GM18519 (cell line): Measurements from ENCODE around the gene TENM4.
"Not testable (repeated sequence)": the region's sequence is repeated elsewhere in the genome, so short reads cannot be mapped to it uniquely, and the experiment has no call there.

Experiments
- ATAC-seq: cut with Tn5 transposase; IDR thresholded peaks from one replicate; pipeline ENCODE4 v1.9.1; 2021; ENCODE audit warnings: mild to moderate bottlenecking, moderate library complexity; ENCODE audit not compliant: unreplicated experiment, low FRiP score

TENM4 gene

DNA sequence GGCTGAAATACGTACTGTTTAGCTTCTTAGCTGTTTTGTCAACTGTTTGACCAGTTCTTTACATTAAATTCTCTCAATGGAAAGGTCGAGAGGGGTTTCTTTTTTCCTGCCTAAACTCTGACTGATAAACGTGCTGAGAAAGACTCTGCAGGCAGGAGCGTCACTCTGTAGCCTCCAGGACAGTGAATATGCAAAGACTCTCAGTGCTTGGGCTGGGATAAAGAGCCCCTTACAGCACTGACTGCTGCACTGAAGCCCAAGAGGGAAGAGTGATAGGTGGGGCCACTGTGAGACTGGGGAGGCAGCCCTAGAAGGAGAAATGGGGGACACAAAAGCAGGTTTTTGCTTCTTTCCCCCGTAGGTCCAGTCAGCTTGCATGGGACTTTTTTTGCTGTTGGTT, 213.5 kb downstream of the TENM4 start:
- ATAC-seq, result no peak

DNA sequence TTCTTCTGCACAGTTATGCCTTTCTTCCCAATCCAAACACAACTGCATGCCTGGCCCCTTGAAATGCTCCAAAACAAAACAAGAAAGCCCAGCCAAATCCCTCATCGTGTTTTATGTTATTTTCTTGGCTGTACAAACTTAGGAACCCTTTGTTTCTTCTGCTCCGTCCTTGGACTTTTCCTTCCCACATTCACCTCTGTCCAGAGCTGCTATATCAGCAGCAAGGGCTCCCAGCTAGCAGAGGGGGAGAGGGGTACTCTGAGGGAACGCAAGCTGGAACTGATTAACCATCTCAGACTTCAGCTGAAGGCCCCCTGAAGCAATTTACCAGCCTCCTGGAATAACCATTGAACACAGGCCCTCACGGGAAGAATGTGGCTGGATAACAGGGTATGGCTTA, 214.7 kb downstream of the TENM4 start:
- ATAC-seq, result no peak

DNA sequence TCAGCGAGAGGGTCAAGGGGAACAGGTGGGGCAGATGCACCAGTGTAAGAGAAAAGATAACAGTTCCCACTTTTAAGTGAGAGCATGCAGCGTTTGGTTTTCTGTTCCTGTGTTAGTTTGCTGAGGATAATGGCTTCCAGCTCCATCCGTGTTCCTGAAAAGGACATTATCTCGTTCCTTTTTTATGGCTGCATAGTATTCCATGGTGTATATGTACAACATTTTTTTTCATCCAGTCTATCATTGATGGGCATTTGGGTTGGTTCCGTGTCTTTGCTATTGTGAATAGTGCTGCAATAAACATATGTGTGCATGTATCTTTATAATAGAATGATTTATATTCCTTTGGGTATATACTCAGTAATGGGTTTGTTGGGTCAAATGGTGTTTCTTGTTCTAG, 218.7 kb downstream of the TENM4 start:
- not testable (repeated sequence) for ATAC-seq

DNA sequence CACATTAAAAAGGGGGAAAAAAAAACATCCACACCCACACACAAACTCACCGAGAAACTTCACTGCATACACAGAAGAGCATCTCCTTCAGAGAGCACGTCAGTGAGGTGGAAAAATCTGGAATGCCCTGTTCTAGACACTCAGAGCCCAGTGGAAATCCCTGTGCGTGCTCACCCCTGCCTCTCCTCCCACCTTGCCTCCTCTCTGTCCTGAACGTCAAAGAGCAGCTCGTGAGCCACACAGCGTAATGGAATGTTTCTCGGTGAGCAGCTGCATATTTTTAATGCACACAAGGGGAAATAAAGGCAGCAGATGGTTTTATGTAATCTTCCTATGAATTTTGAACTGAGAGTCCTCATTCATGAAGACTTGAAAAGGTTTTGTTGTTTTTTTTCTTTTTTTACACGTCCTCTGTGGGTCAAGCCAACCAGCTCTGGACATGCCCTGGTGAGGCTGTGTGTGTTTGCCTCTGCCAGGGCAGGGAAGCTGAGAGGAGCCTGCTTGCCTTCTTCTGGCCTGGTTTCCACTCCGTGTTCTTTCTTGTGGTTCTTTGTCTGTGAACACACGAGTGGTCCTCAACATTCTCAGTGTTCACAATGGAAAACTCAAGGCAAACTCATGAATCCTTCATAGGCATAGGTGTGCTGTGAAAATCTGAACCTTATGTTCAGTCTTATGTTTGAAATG, 219.2 kb downstream of the TENM4 start:
- ATAC-seq, result no peak

DNA sequence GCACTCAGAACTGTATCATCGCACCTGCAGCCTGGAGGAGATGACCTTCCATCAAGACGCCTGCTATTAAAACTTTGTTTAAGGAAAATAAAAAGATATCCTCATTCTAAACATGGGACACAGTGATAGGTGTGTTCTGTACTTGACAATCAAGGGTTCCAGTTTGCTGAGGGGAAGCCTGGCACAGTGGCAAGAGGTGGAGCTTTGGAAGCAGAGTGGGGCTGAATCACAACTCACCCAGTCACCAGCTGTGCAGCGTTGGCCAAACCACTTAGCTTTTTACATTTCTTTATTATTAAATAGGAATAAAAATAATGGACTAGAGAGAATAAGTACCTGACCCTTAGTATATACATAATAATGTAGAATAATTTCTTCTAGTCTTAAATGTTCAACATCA, 220.7 kb downstream of the TENM4 start:
- no peak for ATAC-seq

DNA sequence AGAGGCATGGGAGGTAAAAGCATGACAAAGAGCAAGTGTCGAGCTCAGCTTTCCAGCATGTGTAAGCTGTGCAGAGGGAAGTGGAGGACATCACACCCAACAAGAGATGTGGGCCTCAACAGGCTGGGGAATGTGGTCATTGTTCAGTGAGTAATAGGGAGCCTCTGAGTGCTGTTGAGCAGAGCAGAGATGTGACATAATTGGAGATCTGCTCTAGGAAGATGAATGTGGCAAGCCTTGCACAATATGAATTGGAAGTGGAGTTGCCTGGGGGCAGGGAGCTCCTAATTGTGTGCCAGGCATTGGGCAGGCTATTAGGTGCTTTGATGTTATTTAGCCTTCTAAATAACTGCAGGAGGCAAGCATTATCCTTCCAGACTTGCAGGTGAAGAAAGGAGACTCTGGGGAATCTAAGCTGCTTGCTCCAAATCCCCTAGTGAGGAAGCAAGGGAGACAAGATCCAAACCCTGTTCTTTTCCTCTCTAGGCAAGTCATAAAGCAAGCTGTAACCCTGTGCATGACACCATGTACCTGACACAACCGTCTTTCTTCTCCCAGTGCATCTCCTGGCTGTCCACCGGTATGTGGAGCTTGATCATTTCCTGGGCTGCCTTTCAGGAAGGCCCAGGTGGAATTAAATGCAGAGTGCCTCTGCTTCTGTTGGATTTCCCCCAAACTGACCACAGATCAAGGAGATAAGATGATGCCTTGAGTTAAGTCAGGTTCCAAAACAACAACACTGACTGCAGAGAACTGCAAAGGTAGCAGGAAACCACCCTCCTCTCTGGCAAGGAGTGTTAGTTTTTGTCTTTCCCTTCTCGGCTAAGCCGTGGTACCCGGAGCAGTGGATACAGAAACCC, 221.4 kb downstream of the TENM4 start:
- ATAC-seq, result no peak

DNA sequence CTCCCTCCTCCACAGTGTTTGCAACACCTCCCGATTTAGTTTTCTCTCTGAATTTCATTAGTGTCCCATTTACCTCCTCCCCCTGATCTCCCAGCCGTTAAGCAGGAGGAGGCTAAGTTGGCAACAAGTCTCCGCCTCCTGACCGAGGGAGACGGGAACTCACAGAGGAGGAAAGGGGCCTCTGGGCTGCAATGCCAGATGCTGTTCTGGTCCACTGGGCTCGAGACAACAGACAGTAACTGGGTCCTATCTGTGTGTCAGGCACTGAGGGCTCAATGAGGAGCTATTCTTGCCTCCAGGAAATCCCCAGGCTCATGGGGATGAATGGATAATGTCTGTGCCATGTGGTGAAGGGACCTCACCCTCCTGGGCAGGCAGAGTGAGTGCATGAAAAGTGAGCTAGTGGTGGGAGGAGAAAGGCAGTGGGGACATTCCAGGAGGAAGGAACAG, 228.1 kb downstream of the TENM4 start:
- ATAC-seq, result no peak

DNA sequence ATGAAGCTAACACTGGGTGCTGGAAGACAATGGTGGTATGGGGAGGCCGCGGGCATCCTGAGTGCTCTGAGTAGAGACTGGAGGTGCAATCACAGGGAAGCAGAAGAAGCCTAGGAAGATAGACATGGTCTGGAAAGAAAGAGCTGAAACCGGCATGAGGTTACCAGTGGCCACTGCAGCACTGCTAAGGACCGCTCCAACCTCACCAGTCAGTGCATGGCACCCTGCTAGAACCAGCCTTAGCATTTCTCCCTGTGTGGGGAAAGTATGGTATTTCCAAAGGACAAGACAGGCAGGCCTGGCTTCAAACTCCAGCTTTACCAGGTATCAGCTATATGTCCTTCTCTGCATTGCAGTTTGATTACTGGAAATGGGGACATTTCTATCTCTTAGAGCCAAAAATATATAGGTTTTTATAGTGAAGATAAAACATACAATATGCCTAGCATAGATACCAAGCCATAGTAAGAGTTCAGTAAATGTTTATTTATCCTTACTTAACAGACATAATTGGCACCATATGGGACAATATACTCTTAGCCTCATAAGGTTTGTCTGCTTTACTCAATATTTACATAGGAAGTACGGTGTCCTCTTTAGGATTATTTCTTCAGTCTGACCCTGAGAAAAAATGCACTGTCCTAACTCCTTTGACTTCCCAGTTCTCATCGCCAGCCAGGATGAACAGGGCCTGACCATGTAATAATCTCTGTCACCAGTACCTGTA, 231.1 kb downstream of the TENM4 start:
- ATAC-seq, result no peak

DNA sequence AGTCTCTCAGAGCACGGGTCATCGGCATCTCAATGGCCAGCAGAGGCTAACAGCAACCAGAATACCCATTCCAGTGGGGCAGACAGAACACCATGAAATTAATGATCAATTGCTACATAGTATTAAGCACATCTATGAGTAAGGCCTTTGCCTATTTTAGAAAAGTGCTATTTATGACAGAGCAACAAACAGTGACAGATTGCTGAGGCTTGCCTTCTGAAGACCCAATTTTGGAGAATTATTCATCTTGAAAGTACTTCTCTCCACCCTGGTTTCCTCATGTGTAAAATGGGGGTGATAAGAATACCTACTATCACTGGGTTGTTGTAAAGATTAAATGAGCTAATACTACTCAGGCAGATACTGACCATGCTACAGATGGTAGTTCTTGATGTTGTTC, 232.7 kb downstream of the TENM4 start:
- peak; percentile 75 for ATAC-seq

DNA sequence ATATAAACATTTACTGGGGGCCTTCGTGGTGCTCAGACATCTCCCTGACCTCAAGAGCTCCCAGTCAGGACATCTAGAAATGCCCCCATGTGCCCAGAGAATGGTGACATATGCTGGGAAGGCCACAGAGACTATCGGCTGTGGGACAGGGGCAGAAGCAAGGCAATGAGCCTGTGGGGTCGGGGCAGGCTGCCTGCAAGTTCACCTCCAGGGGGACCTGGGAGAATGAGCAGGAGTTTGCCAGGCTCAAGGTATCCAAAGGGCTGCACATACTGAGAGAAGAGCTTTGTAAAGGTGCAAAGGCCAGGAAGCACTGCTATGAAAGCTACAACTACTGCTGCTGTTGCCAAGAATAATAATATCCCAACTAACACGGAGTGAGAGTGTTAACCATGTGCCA, 233.9 kb downstream of the TENM4 start:
- no peak for ATAC-seq

DNA sequence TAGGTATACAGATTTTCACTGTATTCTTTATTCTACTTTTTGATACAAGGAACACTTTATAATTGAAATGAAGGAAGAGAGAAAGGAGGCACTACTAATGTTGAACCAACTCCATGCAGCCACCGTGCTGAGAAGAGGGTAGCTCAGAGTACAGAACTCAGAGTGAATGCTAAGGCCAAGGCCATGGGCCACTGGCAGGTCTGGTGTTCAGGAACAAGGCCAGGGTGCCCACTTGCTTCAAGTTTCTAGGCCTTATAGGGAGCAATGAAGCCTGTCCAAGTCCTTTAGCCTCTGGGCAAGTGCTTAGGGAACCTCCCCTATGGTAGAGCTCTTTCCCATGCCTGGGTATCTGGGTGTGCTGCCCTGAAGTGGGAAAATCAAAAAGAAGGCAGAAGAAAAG, 235.0 kb downstream of the TENM4 start:
- no peak for ATAC-seq

DNA sequence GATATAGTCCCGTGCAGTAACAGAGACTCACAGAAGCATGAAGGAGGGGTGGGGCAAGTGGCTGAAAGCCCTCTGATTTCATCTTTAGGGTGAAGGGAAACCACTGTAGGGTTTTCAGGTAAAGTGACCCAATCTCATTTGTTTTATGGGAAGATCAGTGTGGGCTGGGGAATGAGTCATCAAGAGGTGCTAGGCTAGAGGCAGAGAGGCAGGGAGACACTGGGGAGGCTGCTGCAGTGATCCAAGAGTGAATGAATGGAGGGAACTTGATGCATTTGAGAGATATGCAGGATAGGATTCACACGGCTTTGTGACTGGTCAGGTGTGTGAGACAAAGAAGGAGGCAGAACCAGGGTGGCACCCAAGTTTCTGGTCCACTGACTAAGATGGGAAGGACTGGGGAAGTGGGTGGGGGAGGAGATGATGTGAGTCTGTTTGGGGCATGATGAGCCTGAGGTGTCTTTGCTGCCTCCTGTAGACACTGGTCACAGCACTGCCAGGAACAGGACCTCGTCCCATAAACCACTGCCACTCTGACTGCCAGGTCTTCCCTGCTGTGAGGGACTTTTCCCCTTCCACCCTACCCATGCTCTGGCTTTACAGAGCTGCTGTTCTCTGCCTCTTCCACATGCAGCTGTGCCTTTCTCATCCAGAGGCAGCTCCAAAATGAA, 239.0 kb downstream of the TENM4 start:
- no peak for ATAC-seq

DNA sequence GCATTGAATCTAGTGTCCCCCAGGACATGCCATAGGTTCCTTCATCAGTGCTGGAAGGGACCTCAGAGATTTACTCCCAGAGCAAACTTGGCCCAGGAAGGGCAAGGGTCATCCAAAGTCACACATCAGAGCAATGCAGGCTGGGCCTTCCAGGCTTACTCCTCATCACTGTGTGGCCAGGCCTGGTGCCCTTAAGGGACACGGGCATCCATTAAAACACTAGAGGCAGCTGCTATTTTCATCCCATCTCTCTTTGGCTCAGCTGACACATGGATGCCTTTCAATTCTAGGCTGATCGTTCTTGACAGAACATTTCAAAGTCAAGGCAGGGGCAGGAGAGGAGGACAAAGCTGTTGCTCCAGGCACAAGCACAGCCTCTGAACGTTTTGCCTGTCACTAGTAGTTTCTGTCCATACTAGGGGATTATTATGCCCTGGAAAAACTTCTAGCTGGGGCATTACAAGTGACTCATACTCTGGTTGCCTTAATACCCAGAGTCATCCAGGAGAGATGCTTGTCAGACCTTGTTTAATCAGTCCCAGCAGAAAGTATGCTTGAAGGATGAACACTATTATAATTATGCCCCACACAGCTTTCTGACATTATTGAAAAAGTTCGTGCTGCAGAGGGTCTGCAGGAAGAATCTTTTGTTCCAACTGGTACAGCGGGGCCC, 240.3 kb downstream of the TENM4 start:
- no peak for ATAC-seq

DNA sequence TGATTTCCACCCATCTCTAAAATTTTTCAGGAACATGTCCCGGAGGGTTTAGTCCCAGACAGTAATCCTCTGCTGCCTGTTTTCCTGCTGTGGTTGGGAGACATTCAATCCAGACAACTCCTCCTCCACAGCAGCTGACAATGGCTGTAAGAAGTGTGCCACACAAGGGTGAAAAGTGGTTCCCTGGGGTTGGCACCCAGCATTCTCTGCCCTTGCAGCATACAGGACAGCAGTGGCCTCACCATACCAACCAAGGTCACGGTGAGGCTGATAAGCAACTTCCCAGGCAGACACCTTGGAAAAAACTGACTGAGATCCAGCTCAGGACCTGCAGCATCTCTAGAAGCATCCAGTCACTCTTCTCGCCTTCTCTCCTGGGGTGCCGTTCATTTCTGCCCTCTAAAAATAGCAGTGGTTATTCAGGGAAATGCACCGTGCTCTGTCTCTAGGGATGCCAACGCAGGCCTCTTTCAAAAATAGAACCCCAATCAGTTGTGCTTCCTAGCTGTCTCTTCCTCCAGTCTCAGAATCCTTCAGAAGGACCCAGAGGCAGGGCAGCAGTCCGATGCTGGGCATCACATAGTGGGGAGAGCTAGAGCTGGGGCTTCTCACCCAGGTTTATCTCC, 241.0 kb downstream of the TENM4 start:
- no peak for ATAC-seq

DNA sequence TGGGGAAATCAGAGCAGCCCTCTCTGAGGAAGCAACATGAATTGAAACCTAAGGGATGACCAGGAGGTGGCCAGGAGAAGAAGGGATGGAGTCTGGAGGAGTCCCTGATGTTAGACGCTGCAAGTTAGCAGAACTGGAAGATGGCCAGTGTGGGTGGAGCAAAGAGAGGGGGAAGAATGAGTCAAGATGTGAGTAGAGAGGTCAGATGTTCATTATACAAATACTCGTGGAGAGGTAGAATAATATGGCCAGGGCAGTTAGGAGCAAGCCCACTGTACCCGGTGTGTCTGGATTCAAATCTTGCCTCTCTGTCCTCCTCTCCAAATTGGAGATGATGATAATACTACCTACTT, 242.0 kb downstream of the TENM4 start:
- ATAC-seq, result no peak

DNA sequence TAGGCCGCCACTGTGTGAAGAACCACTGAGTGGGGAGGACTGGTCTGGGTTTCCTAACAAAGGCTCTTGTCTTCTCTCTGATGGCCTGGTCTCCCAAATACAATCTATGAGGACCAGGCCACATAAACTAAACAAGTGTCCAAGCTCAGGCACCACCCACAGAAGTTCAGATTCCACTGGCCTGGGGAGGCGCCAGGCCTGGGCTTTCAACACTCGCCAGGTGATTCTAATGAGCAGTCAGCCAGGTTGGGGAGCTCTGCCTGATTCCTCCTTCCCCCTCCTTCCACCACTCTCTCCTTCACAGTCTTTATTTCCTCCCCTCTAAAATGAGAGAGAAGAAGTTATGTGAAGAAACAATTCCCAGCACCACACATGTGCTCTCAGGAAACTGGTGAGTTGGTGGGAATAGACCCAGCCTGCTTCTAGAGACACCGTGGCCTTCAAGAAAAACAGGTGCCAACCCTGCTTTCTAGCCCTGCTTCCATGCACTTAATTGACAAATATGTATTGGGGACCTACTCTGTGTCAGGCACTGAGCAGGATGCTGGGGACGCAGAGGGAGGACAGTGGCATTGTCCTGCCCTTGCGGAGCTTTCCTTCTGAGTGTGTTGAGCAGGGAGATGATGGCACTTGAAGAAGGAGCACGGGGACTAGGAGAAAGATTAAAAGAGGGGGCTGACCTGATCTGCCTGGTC, 242.5 kb downstream of the TENM4 start:
- no peak for ATAC-seq

DNA sequence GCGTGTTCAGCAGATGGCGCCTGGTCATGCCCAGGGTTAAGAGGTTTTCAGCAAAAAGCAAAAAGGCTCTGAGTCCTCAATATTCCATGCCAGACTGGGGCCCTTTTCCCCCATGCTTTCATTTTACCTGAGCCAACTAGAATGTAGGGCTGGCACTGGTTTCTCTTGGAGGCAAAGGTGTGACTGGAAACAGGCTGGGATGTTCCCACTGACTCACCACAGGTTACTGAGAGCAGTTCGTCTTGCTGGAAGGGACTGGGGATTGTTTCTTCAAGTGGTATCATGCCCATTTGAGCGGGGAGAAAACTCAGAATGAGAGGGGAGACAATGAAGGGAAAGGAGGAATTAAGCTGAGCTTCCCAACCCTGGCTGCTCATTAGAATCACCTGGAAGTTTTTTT, 243.9 kb downstream of the TENM4 start:
- no peak for ATAC-seq

DNA sequence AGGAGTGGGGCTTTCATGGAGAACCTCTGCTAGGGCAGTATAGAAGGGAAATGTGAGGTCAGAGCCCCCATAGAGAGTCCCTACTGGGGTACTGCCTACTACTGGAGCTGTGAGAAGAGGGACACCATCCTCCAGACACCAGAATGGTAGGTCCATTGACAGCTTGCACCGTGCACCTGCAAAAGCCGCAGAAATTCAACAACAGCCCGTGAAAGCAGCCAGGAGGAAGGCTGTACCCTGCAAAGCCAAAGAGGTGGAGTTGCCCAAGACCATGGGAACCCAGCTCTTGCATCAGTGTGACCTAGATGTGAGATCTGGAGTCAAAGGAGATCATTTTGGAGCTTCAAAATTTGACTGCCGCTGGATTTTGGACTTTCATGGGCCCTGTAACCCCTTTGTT, 245.6 kb downstream of the TENM4 start:
- no peak for ATAC-seq

DNA sequence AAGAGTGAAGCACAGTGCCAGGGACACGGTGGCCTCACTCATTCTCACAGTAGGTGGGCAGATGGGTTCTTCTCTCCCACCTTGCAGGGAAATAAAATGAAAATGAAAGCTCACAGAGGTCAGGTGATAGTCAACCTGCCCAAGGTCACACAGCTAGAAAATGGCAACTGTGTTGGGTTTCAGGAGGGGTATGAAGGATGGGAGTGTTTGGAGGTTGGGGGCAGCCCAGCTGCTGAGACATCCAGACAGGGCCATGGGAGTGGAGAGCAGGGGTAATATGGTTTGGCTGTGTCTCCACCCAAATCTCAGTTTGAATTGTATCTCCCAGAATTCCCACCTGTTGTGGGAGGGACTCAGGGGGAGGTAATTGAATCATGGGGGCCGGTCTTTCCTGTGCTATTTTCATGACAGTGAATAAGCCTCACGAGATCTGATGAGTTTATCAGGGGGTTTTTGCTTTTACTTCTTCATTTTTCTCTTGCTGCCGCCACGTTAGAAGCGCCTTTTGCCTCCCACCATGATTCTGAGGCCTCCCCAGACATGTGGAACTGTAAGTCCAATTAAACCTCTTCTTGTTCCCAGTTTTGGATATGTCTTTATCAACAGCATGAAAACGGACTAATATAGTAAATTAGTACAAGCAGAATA, 247.0 kb downstream of the TENM4 start:
- ATAC-seq, result no peak
